Measurements from ENCODE around the gene IFI6. TPM values are rescaled to one million over a fixed set of nuclear protein-coding genes. Genes with fewer than 3 reads are reported as not detected.

Gene IFI6
- total and polyA plus RNA-seq, 2 of the 4 experiments (the other 2 are of a cell fraction) = 7.3 to 16.8 TPM

DNA sequence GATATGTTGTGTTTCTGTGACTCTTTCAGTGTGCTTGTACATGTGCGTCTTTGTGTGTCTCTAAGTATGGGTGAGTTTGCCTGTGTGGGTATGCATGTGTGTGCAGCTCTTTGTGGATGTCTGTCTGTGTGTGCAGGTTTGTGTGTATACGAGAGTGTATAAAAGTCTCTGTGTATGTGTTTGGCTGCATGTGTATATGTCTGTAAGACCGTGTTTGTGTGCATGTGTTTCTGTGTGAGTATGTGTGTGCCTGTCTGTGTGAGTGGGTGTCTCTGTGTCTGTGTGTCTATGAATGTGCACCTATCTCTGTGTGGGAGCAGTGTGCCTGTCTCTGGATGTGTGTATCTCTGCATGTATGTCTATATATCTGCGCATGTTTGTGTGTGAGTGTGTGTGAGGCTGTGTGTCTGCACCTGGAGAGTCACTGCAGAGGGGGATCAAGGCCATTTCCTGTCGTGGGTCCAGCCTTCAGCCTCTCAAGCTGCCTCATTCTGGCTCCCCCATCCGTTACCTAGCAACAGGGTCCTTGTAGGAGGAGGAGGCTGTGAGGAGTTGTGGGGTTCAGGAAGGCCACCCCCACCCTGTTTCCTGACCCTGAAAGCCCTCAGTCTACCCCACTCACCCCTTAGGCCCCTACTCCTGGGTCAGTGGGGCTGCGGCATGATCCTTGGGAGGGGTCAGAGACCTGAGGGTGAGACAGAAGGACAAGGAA, 47.4 kb downstream of the IFI6 start (continued):
- TF ChIP-seq, protein P1, sequence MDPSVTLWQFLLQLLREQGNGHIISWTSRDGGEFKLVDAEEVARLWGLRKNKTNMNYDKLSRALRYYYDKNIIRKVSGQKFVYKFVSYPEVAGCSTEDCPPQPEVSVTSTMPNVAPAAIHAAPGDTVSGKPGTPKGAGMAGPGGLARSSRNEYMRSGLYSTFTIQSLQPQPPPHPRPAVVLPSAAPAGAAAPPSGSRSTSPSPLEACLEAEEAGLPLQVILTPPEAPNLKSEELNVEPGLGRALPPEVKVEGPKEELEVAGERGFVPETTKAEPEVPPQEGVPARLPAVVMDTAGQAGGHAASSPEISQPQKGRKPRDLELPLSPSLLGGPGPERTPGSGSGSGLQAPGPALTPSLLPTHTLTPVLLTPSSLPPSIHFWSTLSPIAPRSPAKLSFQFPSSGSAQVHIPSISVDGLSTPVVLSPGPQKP (IDR thresholded peaks at IDR 0.05; ENCODE audit: borderline replicate concordance, low read depth, low read length) = no peak
- no peak for TF ChIP-seq CEBPB (IDR thresholded peaks at IDR 0.05; ENCODE audit: low read depth, low read length)
- no peak for TF ChIP-seq SMC3 (IDR thresholded peaks at IDR 0.05; ENCODE audit: low read depth, low read length)
- TF ChIP-seq MXI1 (IDR thresholded peaks at IDR 0.05; ENCODE audit: borderline replicate concordance, low read depth, low read length) = no peak
- TF ChIP-seq BHLHE40 (IDR thresholded peaks at IDR 0.05; ENCODE audit: low read depth, low read length) = no peak
